Suppressor macrophage treated with lipopolysaccharide for 4 hours (primary cell): ENCODE data around the gene ZFX.
"Not testable (repeated sequence)": the region's sequence is repeated elsewhere in the genome, so short reads cannot be mapped to it uniquely, and the experiment has no call there.

Experiments
- DNase-seq: peaks from one replicate; pipeline ENCODE4 v3.0.0-alpha.2; 2020

ZFX gene

GRCh38 chrX:24153178-24153795 is 3.8 kb downstream of the ZFX start:
- DNase-seq: no peak

- DNase-seq: no peak
These were observed 4.3 kb downstream of the ZFX start for GRCh38 chrX:24153796-24154189.

GRCh38 chrX:24154490-24155034 is 5.0 kb downstream of the ZFX start:
- no peak for DNase-seq

GRCh38 chrX:24155747-24156146 is 6.2 kb downstream of the ZFX start:
- not testable (repeated sequence) for DNase-seq

DNA sequence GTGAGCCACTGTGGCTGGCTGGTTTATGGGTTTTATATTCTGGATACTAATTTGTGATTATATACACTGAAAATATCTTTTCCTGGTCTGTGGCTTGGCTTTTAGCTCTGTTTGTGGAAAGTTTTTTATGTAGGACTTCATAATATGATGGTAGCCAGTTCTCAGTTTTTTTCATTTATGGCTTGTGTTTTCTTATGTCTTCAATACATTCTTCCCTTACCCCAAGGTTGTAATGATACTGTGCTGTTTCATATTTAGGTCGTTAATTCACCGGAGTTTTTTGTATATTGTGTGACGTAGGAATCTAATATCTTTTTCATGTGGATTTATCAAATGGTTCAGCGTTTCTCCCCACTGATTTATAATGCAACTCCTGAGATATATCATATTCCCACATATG is 6.6 kb downstream of the ZFX start:
- no peak for DNase-seq

GRCh38 chrX:24158881-24159280 is 9.4 kb downstream of the ZFX start:
- no peak for DNase-seq

- DNase-seq: no peak
These were observed 16.5 kb downstream of the ZFX start for GRCh38 chrX:24166078-24166477.

DNA sequence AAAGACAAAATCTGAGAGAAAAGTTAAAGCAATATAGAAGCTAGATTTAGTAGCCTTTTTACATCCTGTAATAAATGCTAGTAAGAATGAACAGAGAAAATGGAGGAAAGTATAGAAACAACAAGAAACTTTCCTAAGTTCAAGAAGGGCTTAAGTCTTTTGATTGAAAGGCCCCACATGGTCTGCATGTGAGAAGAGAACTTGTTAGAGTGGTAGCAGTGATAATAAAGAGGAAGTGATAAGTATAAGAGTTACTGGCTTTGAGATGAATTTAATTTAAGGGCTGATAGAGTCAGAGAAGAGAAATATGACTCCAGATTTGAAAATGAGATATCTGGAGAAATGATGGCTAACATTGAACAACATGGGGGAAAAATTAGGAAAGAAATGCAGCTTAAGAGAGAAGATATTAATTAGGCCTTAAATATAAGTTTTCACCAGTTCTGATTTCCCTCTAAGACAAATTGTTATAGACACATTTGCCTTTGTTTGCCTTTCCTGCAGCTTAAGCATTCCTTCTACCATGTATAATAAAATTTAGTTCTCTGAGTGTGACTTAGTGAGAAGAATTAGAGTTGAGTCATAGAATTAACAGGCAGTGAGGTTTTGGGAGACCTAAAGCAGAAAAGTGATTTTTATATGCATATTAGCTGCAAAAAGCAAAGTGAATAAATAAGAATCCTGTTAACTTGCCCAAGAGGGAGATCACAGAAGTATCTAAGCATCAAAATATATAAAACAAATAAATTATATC is 18.4 kb downstream of the ZFX start:
- no peak for DNase-seq

- DNase-seq: no peak
These were observed 19.3 kb downstream of the ZFX start for GRCh38 chrX:24168807-24169206.

- DNase-seq: no peak
These were observed 19.7 kb downstream of the ZFX start for GRCh38 chrX:24169211-24169610.

GRCh38 chrX:24173115-24173847 is 23.8 kb downstream of the ZFX start:
- no peak for DNase-seq

GRCh38 chrX:24175276-24175675 is 25.7 kb downstream of the ZFX start:
- peak; percentile 22 for DNase-seq

DNA sequence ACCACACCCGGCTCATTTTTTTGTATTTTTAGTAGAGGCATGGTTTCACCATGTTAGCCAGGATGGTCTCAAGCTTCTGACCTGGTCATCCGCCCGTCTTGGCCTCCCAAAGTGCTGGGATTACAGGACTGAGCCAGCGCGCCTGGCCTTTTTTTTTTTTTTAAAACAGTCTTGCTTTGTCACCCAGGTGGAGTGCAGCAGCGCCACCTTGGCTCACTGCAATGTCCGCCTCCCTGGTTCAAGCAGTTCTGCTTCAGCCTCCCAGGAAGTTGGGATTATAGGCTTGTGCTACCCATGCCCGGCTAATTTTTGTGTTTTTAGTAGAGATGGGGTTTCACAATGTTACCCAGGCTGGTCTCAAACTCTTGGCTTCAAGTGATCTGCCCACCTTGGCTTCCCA is 28.9 kb downstream of the ZFX start:
- DNase-seq: no peak

GRCh38 chrX:24184018-24184417 is 34.5 kb downstream of the ZFX start:
- no peak for DNase-seq

DNA sequence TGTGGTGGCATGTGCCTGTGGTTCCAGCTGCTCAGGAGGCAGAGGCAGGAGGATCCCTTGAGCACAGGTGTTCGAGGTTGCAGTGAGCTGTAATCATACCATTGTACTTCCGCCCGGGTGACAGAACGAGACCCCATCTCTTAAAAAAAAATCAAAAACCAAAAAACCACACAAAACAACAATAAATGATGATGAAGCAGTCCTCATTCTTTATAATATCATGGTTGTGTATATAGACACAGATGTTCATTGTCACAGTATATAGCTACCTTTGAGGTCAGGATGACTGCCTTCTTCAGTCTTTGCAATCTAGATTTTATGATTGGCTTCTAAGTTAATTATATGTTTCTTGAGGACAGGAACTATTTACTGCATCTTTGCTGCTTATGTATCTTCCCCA is 37.0 kb downstream of the ZFX start:
- DNase-seq: no peak

DNA sequence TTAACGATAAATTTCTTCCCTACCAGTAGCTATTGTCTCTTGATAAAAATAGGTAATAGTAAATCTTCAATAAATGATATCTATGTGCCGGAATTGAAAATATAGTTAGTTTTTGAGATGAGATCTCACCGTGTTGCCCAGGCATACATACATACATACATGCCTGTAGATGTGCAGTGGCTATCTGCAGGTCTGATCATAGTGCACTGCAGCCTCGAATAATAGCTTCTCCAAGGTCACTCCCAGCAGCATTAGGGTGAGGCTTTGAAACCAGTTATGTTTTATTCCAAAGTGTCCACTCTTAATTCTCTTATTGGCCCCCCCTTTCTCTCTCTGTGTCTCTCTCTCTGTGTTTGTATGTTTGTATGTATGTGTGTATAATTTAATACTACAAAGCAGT is 37.5 kb downstream of the ZFX start:
- no peak for DNase-seq

DNA sequence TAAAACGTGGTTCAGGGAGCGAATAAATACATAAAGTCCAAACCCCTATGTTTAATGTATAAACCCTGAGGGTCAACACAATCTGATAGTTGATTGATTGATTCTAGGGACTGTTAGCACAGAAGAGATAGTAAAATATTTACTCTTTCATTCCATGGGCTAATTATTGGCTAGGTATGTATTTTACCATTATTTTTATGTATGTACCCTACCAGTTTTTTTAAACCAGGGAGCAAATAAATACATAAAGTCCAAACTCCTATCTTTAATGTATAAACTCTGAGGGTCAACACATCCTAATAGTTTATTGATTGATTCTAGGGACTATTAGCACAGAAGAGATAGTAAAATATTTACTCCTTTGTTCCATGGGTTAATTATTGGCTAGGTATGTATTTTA is 40.0 kb downstream of the ZFX start:
- no peak for DNase-seq

GRCh38 chrX:24190500-24191156 is 41.1 kb downstream of the ZFX start:
- no peak for DNase-seq

- no peak for DNase-seq
These were observed 47.0 kb downstream of the ZFX start for GRCh38 chrX:24196509-24196908.

- DNase-seq: no peak
These were observed 48.6 kb downstream of the ZFX start for GRCh38 chrX:24198101-24198500.

DNA sequence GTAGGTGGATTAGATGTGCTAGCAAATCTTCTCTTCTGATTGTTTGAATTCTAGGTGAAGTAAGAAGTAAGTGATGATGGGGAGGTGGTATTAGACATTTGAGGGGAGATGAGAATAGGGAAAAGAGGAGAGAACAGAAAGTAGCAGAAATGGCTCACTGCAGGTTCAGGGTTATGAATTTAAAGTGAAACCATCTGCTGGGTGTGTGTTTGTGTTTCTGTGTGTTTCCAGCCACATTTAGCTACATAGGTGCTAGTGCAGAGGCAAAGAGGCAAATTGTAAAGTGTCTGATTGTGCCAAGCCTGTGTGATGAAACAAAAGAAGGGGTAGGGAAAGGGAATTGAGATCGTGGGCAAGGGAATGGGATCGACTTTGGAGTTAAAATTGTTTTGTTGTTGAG is 50.6 kb downstream of the ZFX start:
- DNase-seq: no peak

GRCh38 chrX:24201216-24201615 is 51.7 kb downstream of the ZFX start:
- no peak for DNase-seq

DNA sequence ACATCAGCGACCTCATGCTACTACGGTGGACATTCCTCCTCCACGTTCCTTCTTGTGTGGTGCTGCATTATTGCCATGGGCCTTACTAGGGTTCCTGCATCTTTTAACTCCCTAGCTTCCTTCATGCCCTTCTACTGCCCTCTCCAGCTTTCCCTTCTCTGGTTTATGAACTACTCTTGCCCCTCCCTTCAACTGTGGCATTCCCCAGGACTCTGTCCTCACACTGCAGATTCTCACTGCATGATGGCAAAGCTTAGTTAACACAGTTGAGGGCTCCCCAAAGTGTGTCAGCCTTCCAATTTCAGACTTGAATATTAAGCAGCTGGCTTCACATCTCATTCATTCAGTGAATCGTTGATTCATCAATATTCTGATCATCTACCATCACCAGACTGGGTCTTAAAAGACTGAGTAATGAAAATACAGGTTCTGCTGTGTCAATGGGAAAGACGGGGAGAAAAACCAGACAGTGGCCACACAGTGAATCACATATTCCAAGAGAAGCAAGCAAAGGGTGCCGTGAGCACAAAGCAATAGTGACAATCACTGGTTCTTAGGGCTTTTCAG is 53.0 kb downstream of the ZFX start:
- DNase-seq: no peak
